ENCODE results near the gene PUM2. TPM values are rescaled to one million over a fixed set of nuclear protein-coding genes. Genes with fewer than 3 reads are reported as not detected.

The PUM2 gene
- total and polyA plus RNA-seq, 2 of the 13 experiments (the other 11 are each of a cell fraction or from before 2014, with no cell fraction given), result 69.6 to 69.8 TPM

DNA sequence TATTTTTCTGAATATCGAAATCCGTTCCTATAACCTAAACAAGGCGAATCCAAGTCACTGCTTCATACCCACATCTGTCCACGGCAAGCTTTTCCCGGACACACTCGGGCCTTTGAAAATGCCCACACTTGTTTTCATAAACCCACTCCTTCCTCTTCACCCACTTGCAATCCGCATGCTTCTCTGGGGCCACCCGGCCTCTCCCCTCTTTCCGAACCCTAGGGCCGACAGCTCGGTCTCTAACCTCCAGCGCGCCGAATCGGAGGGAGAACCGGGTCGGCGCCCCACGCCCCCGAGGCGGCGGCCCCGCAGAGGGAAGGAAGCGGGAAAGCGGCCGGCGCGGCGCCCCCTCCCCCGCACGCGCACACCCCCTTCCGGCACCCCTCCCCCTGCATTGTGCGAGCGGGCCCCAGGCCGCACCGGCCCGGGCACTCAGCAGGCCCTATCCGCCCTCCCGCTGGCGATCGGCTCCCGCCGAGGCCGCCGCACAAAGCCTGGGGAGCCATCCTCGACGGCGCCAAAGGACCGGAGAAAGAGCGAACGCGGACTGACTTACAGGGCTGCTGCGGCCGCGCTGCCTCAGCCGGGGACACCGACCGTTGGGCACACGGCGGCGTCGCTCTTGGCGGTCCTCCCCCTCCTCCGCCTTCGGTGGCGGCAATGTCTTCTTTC lies 467 bp downstream of the PUM2 start (continued):
- TF ChIP-seq, protein P1, sequence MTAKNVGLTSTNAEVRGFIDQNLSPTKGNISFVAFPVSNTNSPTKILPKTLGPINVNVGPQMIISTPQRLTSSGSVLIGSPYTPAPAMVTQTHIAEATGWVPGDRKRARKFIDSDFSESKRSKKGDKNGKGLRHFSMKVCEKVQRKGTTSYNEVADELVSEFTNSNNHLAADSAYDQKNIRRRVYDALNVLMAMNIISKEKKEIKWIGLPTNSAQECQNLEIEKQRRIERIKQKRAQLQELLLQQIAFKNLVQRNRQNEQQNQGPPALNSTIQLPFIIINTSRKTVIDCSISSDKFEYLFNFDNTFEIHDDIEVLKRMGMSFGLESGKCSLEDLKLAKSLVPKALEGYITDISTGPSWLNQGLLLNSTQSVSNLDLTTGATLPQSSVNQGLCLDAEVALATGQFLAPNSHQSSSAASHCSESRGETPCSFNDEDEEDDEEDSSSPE (CRISPR knock-in tag; IDR thresholded peaks at IDR 0.05), result peak; percentile 74
- TF ChIP-seq MEIS2 (CRISPR knock-in tag; IDR thresholded peaks at IDR 0.05) (no peak), NCOA2 (CRISPR knock-in tag; IDR thresholded peaks at IDR 0.05) (peak; percentile 30; the same call in 1 of the 2 replicates), TEAD3 (CRISPR knock-in tag; optimal IDR thresholded peaks at IDR 0.05; ENCODE audit: borderline replicate concordance) (peak; percentile 7), TCF12 (IDR thresholded peaks at IDR 0.05) (no peak), TCF12 (CRISPR knock-in tag; IDR thresholded peaks at IDR 0.05) (no peak; the same call in 1 of the 2 replicates), FOSL1 (CRISPR knock-in tag; IDR thresholded peaks at IDR 0.05; ENCODE audit: borderline replicate concordance) (no peak), HES4 (CRISPR knock-in tag; IDR thresholded peaks at IDR 0.05; ENCODE audit: borderline replicate concordance) (no peak), BRD4 (CRISPR knock-in tag; IDR thresholded peaks at IDR 0.05) (peak; percentile 66; the same call in 1 of the 2 replicates), ZNF234 (CRISPR knock-in tag; conservative IDR thresholded peaks at IDR 0.05) (peak; percentile 65; the same call in 1 of the 2 replicates), SALL1 (CRISPR knock-in tag; IDR thresholded peaks at IDR 0.05) (peak; percentile 42)
- TF ChIP-seq, protein P2, sequence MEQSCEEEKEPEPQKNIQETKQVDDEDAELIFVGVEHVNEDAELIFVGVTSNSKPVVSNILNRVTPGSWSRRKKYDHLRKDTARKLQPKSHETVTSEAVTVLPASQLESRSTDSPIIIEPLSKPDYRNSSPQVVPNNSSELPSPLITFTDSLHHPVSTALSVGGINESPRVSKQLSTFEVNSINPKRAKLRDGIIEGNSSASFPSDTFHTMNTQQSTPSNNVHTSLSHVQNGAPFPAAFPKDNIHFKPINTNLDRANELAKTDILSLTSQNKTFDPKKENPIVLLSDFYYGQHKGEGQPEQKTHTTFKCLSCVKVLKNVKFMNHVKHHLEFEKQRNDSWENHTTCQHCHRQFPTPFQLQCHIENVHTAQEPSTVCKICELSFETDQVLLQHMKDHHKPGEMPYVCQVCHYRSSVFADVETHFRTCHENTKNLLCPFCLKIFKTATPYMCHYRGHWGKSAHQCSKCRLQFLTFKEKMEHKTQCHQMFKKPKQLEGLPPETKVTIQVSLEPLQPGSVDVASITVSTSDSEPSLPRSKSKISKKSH (CRISPR knock-in tag; IDR thresholded peaks at IDR 0.05; ENCODE audit: borderline replicate concordance), result no peak
- TF ChIP-seq, protein P3, sequence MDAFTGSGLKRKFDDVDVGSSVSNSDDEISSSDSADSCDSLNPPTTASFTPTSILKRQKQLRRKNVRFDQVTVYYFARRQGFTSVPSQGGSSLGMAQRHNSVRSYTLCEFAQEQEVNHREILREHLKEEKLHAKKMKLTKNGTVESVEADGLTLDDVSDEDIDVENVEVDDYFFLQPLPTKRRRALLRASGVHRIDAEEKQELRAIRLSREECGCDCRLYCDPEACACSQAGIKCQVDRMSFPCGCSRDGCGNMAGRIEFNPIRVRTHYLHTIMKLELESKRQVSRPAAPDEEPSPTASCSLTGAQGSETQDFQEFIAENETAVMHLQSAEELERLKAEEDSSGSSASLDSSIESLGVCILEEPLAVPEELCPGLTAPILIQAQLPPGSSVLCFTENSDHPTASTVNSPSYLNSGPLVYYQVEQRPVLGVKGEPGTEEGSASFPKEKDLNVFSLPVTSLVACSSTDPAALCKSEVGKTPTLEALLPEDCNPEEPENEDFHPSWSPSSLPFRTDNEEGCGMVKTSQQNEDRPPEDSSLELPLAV (CRISPR knock-in tag; conservative IDR thresholded peaks at IDR 0.05; ENCODE audit: low read depth), result no peak
- TF ChIP-seq, protein P4, sequence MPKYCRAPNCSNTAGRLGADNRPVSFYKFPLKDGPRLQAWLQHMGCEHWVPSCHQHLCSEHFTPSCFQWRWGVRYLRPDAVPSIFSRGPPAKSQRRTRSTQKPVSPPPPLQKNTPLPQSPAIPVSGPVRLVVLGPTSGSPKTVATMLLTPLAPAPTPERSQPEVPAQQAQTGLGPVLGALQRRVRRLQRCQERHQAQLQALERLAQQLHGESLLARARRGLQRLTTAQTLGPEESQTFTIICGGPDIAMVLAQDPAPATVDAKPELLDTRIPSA (CRISPR knock-in tag; IDR thresholded peaks at IDR 0.05; ENCODE audit: borderline replicate concordance), result 0 out of 2 replicates have a peak, but pooled peaks have one; percentile 56
- TF ChIP-seq, protein P5, sequence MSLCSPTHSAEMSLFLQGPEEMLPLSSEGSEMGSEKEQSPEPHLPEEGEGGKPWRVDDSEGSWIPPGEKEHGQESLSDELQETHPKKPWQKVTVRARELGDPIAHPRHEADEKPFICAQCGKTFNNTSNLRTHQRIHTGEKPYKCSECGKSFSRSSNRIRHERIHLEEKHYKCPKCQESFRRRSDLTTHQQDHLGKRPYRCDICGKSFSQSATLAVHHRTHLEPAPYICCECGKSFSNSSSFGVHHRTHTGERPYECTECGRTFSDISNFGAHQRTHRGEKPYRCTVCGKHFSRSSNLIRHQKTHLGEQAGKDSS (CRISPR knock-in tag; IDR thresholded peaks at IDR 0.05; ENCODE audit: borderline replicate concordance, low read depth), result peak; percentile 29; the same call in 1 of the 2 replicates
- TF ChIP-seq, protein P6, sequence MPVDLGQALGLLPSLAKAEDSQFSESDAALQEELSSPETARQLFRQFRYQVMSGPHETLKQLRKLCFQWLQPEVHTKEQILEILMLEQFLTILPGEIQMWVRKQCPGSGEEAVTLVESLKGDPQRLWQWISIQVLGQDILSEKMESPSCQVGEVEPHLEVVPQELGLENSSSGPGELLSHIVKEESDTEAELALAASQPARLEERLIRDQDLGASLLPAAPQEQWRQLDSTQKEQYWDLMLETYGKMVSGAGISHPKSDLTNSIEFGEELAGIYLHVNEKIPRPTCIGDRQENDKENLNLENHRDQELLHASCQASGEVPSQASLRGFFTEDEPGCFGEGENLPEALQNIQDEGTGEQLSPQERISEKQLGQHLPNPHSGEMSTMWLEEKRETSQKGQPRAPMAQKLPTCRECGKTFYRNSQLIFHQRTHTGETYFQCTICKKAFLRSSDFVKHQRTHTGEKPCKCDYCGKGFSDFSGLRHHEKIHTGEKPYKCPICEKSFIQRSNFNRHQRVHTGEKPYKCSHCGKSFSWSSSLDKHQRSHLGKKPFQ (CRISPR knock-in tag; IDR thresholded peaks at IDR 0.05; ENCODE audit: insufficient replicate concordance), result no peak
- TF ChIP-seq, protein P7, sequence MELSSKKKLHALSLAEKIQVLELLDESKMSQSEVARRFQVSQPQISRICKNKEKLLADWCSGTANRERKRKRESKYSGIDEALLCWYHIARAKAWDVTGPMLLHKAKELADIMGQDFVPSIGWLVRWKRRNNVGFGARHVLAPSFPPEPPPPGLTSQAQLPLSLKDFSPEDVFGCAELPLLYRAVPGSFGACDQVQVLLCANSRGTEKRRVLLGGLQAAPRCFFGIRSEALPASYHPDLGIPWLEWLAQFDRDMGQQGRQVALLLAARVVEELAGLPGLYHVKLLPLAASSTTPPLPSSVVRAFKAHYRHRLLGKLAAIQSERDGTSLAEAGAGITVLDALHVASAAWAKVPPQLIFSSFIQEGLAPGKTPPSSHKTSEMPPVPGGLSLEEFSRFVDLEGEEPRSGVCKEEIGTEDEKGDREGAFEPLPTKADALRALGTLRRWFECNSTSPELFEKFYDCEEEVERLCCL (CRISPR knock-in tag; IDR thresholded peaks at IDR 0.05; ENCODE audit: borderline replicate concordance), result no peak
